ENCODE data around the gene FECH.

FECH gene

GRCh38 chr18:57519668-57520424 is 66.7 kb downstream of the FECH start:
- Histone ChIP-seq H3K4me3 (ENCODE audit: low read depth, low read length) (no peak overlapping the region), H3K9me3 (ENCODE audit: control insufficient read depth, insufficient read depth, low read length) (no peaks in the 10 kb centered on the region), H3K36me3 (ENCODE audit: control insufficient read depth, insufficient read depth, low read length) (no peaks in the 10 kb centered on the region), H3K4me1 (ENCODE audit: control insufficient read depth, insufficient read depth, low read length) (no peaks in the 10 kb centered on the region), H3K9ac (ENCODE audit: low read depth, low read length) (no peak overlapping the region), H3K27me3 (ENCODE audit: control insufficient read depth, insufficient read depth, low read length) (no peaks in the 10 kb centered on the region)

- H3K4me3 ChIP-seq (ENCODE audit: low read depth, low read length) = no peak overlapping the region
- no peaks in the 10 kb centered on the region for H3K9me3 ChIP-seq (ENCODE audit: control insufficient read depth, insufficient read depth, low read length)
- no peaks in the 10 kb centered on the region for H3K27me3 ChIP-seq (ENCODE audit: control insufficient read depth, insufficient read depth, low read length)
- H3K4me1 ChIP-seq (ENCODE audit: control insufficient read depth, insufficient read depth, low read length) = no peaks in the 10 kb centered on the region
- no peaks in the 10 kb centered on the region for H3K36me3 ChIP-seq (ENCODE audit: control insufficient read depth, insufficient read depth, low read length)
- H3K9ac ChIP-seq (ENCODE audit: low read depth, low read length) = no peak overlapping the region
These were observed 68.0 kb downstream of the FECH start for GRCh38 chr18:57518533-57518932.

GRCh38 chr18:57516056-57516455 is 70.4 kb downstream of the FECH start:
- no peaks in the 10 kb centered on the region for H3K4me1 ChIP-seq (ENCODE audit: control insufficient read depth, insufficient read depth, low read length)
- no peaks in the 10 kb centered on the region for H3K27me3 ChIP-seq (ENCODE audit: control insufficient read depth, insufficient read depth, low read length)
- no peak overlapping the region for H3K9ac ChIP-seq (ENCODE audit: low read depth, low read length)
- no peaks in the 10 kb centered on the region for H3K9me3 ChIP-seq (ENCODE audit: control insufficient read depth, insufficient read depth, low read length)
- no peak overlapping the region for H3K4me3 ChIP-seq (ENCODE audit: low read depth, low read length)
- no peaks in the 10 kb centered on the region for H3K36me3 ChIP-seq (ENCODE audit: control insufficient read depth, insufficient read depth, low read length)

- no peaks in the 10 kb centered on the region for H3K27me3 ChIP-seq (ENCODE audit: control insufficient read depth, insufficient read depth, low read length)
- H3K9me3 ChIP-seq (ENCODE audit: control insufficient read depth, insufficient read depth, low read length) = no peaks in the 10 kb centered on the region
- H3K4me3 ChIP-seq (ENCODE audit: low read depth, low read length) = no peak overlapping the region
- H3K36me3 ChIP-seq (ENCODE audit: control insufficient read depth, insufficient read depth, low read length) = no peaks in the 10 kb centered on the region
- H3K4me1 ChIP-seq (ENCODE audit: control insufficient read depth, insufficient read depth, low read length) = no peaks in the 10 kb centered on the region
- H3K9ac ChIP-seq (ENCODE audit: low read depth, low read length) = no peak overlapping the region
These were observed 81.3 kb downstream of the FECH start for GRCh38 chr18:57505231-57505630.

GRCh38 chr18:57502624-57503023 is 83.9 kb downstream of the FECH start:
- Histone ChIP-seq H3K4me3 (ENCODE audit: low read depth, low read length) (no peak overlapping the region), H3K9me3 (ENCODE audit: control insufficient read depth, insufficient read depth, low read length) (no peaks in the 10 kb centered on the region), H3K36me3 (ENCODE audit: control insufficient read depth, insufficient read depth, low read length) (no peaks in the 10 kb centered on the region), H3K4me1 (ENCODE audit: control insufficient read depth, insufficient read depth, low read length) (peaks cover 2% of the 10 kb centered on the region), H3K27me3 (ENCODE audit: control insufficient read depth, insufficient read depth, low read length) (no peaks in the 10 kb centered on the region), H3K9ac (ENCODE audit: low read depth, low read length) (no peak overlapping the region)

- Histone ChIP-seq H3K4me1 (ENCODE audit: control insufficient read depth, insufficient read depth, low read length) (peaks cover 2% of the 10 kb centered on the region), H3K9ac (ENCODE audit: low read depth, low read length) (no peak overlapping the region), H3K27me3 (ENCODE audit: control insufficient read depth, insufficient read depth, low read length) (no peaks in the 10 kb centered on the region), H3K4me3 (ENCODE audit: low read depth, low read length) (no peak overlapping the region), H3K9me3 (ENCODE audit: control insufficient read depth, insufficient read depth, low read length) (no peaks in the 10 kb centered on the region), H3K36me3 (ENCODE audit: control insufficient read depth, insufficient read depth, low read length) (no peaks in the 10 kb centered on the region)
These were observed 87.7 kb downstream of the FECH start for GRCh38 chr18:57498682-57499256.

All from iPS-15b (cell line).